Measurements from ENCODE around the gene AGXT.

AGXT gene

GRCh38 chr2:240919786-240920782, 51.5 kb downstream of the AGXT start:
- Histone ChIP-seq H3K36me3 (ENCODE audit: control insufficient read depth, insufficient read depth, low read length) (no peaks in the 10 kb centered on the region), H3K9me3 (ENCODE audit: control insufficient read depth, insufficient read depth, low read length) (no peaks in the 10 kb centered on the region), H3K4me1 (ENCODE audit: control insufficient read depth, insufficient read depth, low read length) (no peaks in the 10 kb centered on the region), H3K27me3 (ENCODE audit: control insufficient read depth, insufficient read depth, low read length) (peaks cover 4% of the 10 kb centered on the region), H3K4me3 (ENCODE audit: low read depth, low read length) (no peak overlapping the region), H3K9ac (ENCODE audit: low read depth, low read length) (no peak overlapping the region)

GRCh38 chr2:240920783-240921231, 52.2 kb downstream of the AGXT start:
- Histone ChIP-seq H3K9ac (ENCODE audit: low read depth, low read length) (no peak overlapping the region), H3K27me3 (ENCODE audit: control insufficient read depth, insufficient read depth, low read length) (no peaks in the 10 kb centered on the region), H3K9me3 (ENCODE audit: control insufficient read depth, insufficient read depth, low read length) (no peaks in the 10 kb centered on the region), H3K4me1 (ENCODE audit: control insufficient read depth, insufficient read depth, low read length) (no peaks in the 10 kb centered on the region), H3K36me3 (ENCODE audit: control insufficient read depth, insufficient read depth, low read length) (no peaks in the 10 kb centered on the region), H3K4me3 (ENCODE audit: low read depth, low read length) (no peak overlapping the region)

GRCh38 chr2:240921311-240921994, 52.8 kb downstream of the AGXT start:
- Histone ChIP-seq H3K4me3 (ENCODE audit: low read depth, low read length) (no peak overlapping the region), H3K27me3 (ENCODE audit: control insufficient read depth, insufficient read depth, low read length) (no peaks in the 10 kb centered on the region), H3K4me1 (ENCODE audit: control insufficient read depth, insufficient read depth, low read length) (no peaks in the 10 kb centered on the region), H3K9me3 (ENCODE audit: control insufficient read depth, insufficient read depth, low read length) (no peaks in the 10 kb centered on the region), H3K9ac (ENCODE audit: low read depth, low read length) (no peak overlapping the region), H3K36me3 (ENCODE audit: control insufficient read depth, insufficient read depth, low read length) (no peaks in the 10 kb centered on the region)

DNA sequence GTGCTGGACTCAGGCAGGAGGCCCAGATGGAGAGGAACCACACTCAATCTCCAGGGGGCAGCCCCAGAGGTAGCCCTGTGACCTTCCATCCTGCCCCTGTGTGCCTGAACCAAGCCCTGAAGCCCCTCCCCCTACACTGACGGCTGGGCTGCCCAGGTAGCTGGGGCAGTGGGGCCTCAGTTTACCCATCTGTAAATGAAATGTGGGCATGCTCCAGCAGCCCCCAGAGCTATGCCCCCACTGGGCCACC, 53.3 kb downstream of the AGXT start:
- H3K36me3 ChIP-seq (ENCODE audit: control insufficient read depth, insufficient read depth, low read length): no peaks in the 10 kb centered on the region
- no peak overlapping the region for H3K9ac ChIP-seq (ENCODE audit: low read depth, low read length)
- H3K4me3 ChIP-seq (ENCODE audit: low read depth, low read length): no peak overlapping the region
- H3K4me1 ChIP-seq (ENCODE audit: control insufficient read depth, insufficient read depth, low read length): no peaks in the 10 kb centered on the region
- H3K9me3 ChIP-seq (ENCODE audit: control insufficient read depth, insufficient read depth, low read length): no peaks in the 10 kb centered on the region
- no peaks in the 10 kb centered on the region for H3K27me3 ChIP-seq (ENCODE audit: control insufficient read depth, insufficient read depth, low read length)

DNA sequence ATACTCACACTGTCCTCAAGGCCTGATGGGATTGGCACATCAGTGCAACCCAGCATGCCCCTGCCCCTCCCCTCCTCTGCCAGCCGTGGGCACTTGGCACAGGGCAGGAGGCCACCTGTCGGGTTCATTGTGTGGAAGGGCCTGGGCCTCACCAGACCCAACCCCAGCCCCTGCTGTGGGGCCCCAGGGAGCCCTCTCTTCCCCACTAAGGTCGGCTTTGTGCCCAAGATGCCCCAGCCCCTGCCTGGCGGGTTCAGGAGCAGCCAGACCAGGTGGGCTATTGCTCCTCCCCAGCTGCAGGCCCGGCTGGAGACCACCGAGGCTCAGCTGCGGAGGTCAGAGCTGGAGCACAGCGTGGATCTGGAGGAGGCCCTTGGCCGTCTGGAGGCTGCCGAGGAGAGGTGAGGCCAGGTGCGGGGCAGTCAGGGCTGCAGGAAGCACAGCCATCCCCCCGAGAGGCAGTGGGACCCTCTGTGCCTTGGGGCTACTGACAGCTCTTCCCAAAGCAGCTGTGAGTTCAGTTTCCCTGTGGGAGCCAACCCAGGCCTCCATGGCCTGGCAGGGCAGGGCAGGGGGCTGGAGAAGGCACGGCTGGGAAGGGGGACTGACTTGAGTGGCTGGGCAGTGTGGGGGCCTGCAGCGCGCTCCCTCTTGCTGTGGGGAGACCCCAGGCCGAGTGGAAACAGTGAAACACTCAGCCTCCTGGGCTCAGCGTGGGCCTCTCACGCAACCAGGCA, 53.8 kb downstream of the AGXT start:
- no peaks in the 10 kb centered on the region for H3K9me3 ChIP-seq (ENCODE audit: control insufficient read depth, insufficient read depth, low read length)
- no peaks in the 10 kb centered on the region for H3K4me1 ChIP-seq (ENCODE audit: control insufficient read depth, insufficient read depth, low read length)

GRCh38 chr2:240922982-240923537, 54.4 kb downstream of the AGXT start:
- Histone ChIP-seq H3K36me3 (ENCODE audit: control insufficient read depth, insufficient read depth, low read length) (no peaks in the 10 kb centered on the region), H3K4me3 (ENCODE audit: low read depth, low read length) (no peak overlapping the region), H3K9ac (ENCODE audit: low read depth, low read length) (no peak overlapping the region), H3K27me3 (ENCODE audit: control insufficient read depth, insufficient read depth, low read length) (no peaks in the 10 kb centered on the region), H3K4me1 (ENCODE audit: control insufficient read depth, insufficient read depth, low read length) (no peaks in the 10 kb centered on the region), H3K9me3 (ENCODE audit: control insufficient read depth, insufficient read depth, low read length) (no peaks in the 10 kb centered on the region)

More for the DNA sequence above, 53.8 kb downstream of the AGXT start:
- H3K9ac ChIP-seq (ENCODE audit: low read depth, low read length): no peak overlapping the region
- no peaks in the 10 kb centered on the region for H3K36me3 ChIP-seq (ENCODE audit: control insufficient read depth, insufficient read depth, low read length)
- no peaks in the 10 kb centered on the region for H3K27me3 ChIP-seq (ENCODE audit: control insufficient read depth, insufficient read depth, low read length)
- H3K4me3 ChIP-seq (ENCODE audit: low read depth, low read length): no peak overlapping the region

GRCh38 chr2:240925191-240925567, 56.6 kb downstream of the AGXT start:
- H3K9ac ChIP-seq (ENCODE audit: low read depth, low read length): no peak overlapping the region
- no peaks in the 10 kb centered on the region for H3K27me3 ChIP-seq (ENCODE audit: control insufficient read depth, insufficient read depth, low read length)
- H3K9me3 ChIP-seq (ENCODE audit: control insufficient read depth, insufficient read depth, low read length): no peaks in the 10 kb centered on the region
- H3K4me3 ChIP-seq (ENCODE audit: low read depth, low read length): no peak overlapping the region
- H3K4me1 ChIP-seq (ENCODE audit: control insufficient read depth, insufficient read depth, low read length): no peaks in the 10 kb centered on the region
- H3K36me3 ChIP-seq (ENCODE audit: control insufficient read depth, insufficient read depth, low read length): no peaks in the 10 kb centered on the region

DNA sequence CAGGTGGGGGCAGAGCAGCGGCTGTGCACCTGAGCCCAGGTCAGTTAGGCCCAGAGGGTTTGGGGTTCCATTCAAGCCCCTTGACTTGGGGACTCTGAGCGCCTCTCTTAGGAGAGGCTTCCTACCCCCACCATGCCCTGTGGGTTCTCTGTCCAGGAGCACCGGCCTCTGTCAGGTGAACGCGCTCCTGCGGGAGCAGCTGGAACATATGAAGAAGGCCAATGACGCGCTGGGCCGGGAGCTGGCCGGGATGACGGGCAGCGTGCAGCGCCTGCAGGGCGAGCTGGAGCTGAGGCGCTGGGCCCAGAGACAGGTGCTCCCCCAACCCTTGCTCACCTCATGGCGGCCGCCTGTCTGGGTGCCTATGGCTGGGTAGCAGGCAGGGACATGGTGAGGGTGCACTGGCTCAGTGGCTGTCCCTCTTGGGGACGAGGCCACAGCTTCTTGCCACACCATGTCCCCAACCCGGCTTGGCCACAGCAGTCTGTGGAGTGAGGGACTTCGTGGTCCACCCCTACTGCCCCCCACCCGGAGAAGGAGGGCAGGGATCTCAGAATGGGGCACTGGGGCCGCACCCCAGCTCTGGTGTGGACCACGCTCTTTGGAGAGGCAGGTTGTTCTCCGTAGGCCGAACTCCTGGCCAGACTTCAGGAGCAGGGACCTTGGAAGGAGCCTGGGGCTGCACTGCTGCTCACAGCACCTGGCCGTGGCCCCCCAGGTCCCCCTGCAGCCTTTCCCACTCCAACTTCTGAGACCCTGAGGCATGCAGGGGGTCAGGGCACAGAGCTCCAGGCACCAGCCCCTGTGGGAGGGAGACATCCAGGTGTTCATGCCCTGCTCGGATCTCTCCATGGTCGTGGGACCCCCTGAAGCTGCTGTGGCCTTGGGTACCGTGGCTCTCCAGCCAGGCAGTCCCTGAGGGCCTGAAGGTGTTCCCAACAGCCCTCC, 57.2 kb downstream of the AGXT start:
- no peak overlapping the region for H3K9ac ChIP-seq (ENCODE audit: low read depth, low read length)
- no peaks in the 10 kb centered on the region for H3K36me3 ChIP-seq (ENCODE audit: control insufficient read depth, insufficient read depth, low read length)
- H3K9me3 ChIP-seq (ENCODE audit: control insufficient read depth, insufficient read depth, low read length): no peaks in the 10 kb centered on the region
- no peaks in the 10 kb centered on the region for H3K27me3 ChIP-seq (ENCODE audit: control insufficient read depth, insufficient read depth, low read length)
- no peak overlapping the region for H3K4me3 ChIP-seq (ENCODE audit: low read depth, low read length)
- H3K4me1 ChIP-seq (ENCODE audit: control insufficient read depth, insufficient read depth, low read length): no peaks in the 10 kb centered on the region

GRCh38 chr2:240926516-240927389, 58.1 kb downstream of the AGXT start:
- Histone ChIP-seq H3K9ac (ENCODE audit: low read depth, low read length) (no peak overlapping the region), H3K9me3 (ENCODE audit: control insufficient read depth, insufficient read depth, low read length) (no peaks in the 10 kb centered on the region), H3K4me3 (ENCODE audit: low read depth, low read length) (no peak overlapping the region), H3K4me1 (ENCODE audit: control insufficient read depth, insufficient read depth, low read length) (no peaks in the 10 kb centered on the region), H3K27me3 (ENCODE audit: control insufficient read depth, insufficient read depth, low read length) (no peaks in the 10 kb centered on the region), H3K36me3 (ENCODE audit: control insufficient read depth, insufficient read depth, low read length) (no peaks in the 10 kb centered on the region)

DNA sequence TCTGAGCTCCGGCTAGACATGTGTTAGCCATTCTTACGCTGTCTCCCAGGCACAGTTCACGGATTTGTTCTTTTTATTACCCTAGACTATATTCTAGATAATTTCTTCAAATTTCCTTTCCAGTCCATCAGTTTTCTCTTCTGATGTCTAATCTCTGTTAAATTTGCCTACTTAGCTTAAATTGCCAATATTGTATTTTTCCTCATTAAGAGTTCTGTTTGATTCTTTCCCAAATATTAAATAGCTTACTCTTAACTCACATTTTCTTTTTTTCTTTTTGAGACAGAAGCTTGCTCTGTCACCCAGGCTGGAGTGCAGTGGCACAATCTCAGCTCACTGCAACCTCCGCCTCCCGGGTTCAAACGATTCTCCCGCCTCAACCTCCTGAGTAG, 58.8 kb downstream of the AGXT start:
- H3K4me3 ChIP-seq (ENCODE audit: low read depth, low read length): no peak overlapping the region
- no peak overlapping the region for H3K9ac ChIP-seq (ENCODE audit: low read depth, low read length)
- H3K36me3 ChIP-seq (ENCODE audit: control insufficient read depth, insufficient read depth, low read length): no peaks in the 10 kb centered on the region
- H3K27me3 ChIP-seq (ENCODE audit: control insufficient read depth, insufficient read depth, low read length): no peaks in the 10 kb centered on the region
- H3K4me1 ChIP-seq (ENCODE audit: control insufficient read depth, insufficient read depth, low read length): no peaks in the 10 kb centered on the region
- no peaks in the 10 kb centered on the region for H3K9me3 ChIP-seq (ENCODE audit: control insufficient read depth, insufficient read depth, low read length)

All from iPS-15b (cell line).